ENCODE measurements around the gene LMBRD2. TPM values are rescaled to one million over a fixed set of nuclear protein-coding genes. Genes with fewer than 3 reads are reported as not detected.

The LMBRD2 gene
- polyA plus RNA-seq, 1 donor (not counting 4 experiments of a cell fraction or from before 2014, with no cell fraction given), result 4.7 TPM

GRCh38 chr5:36168737-36169136, 17.1 kb upstream of the LMBRD2 start:
- H3K27me3 ChIP-seq (ENCODE audit: control insufficient read depth, extremely low read depth, insufficient read depth, low read length), result no peaks in the 10 kb centered on the region
- no peaks in the 10 kb centered on the region for H4K20me1 ChIP-seq (ENCODE audit: control insufficient read depth, extremely low read depth, insufficient read depth, low read length)
- dilution Hi-C loops (cut with MboI; ENCODE audit: extremely low pct_ligation_motif_present, low sequenced_read_pairs), result no loop called here
- H2AFZ ChIP-seq (ENCODE audit: control insufficient read depth, low read length), result no peak overlapping the region
- FAIRE-seq, result no peak
- no peak for DNase-seq (ENCODE audit: low read depth, low spot score)
- H3K9ac ChIP-seq (ENCODE audit: control insufficient read depth, extremely low read depth, insufficient read depth, low read length), result no peak overlapping the region
- TF ChIP-seq, protein P1, sequence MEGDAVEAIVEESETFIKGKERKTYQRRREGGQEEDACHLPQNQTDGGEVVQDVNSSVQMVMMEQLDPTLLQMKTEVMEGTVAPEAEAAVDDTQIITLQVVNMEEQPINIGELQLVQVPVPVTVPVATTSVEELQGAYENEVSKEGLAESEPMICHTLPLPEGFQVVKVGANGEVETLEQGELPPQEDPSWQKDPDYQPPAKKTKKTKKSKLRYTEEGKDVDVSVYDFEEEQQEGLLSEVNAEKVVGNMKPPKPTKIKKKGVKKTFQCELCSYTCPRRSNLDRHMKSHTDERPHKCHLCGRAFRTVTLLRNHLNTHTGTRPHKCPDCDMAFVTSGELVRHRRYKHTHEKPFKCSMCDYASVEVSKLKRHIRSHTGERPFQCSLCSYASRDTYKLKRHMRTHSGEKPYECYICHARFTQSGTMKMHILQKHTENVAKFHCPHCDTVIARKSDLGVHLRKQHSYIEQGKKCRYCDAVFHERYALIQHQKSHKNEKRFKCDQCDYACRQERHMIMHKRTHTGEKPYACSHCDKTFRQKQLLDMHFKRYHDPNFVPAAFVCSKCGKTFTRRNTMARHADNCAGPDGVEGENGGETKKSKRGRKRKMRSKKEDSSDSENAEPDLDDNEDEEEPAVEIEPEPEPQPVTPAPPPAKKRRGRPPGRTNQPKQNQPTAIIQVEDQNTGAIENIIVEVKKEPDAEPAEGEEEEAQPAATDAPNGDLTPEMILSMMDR (optimal IDR thresholded peaks at IDR 0.05 in 1 of 3, IDR thresholded peaks at IDR 0.05 in 1 of 3, conservative IDR thresholded peaks at IDR 0.05 in 1 of 3; ENCODE audit: extremely low read depth in 1 of 3, insufficient read depth in 2 of 3, low read length in 3 of 3), result no peak
- no peak for TF ChIP-seq EZH2 (IDR thresholded peaks at IDR 0.05; ENCODE audit: low read length)
- peaks cover 36 to 41% of the 10 kb centered on the region in 2 experiments for H3K36me3 ChIP-seq (ENCODE audit: control insufficient read depth in 2 of 2, extremely low read depth in 1 of 2, insufficient read depth in 2 of 2, low read length in 2 of 2)
- H3K4me1 ChIP-seq (ENCODE audit: control insufficient read depth, extremely low read depth, insufficient read depth, low read length), result no peaks in the 10 kb centered on the region
- no peak overlapping the region for H3K27ac ChIP-seq (ENCODE audit: control insufficient read depth, insufficient read depth, low read length)
- H3K9me3 ChIP-seq (ENCODE audit: control insufficient read depth, low read depth, low read length), result no peaks in the 10 kb centered on the region
- no peak overlapping the region for H3K4me3 ChIP-seq (ENCODE audit: control insufficient read depth in 2 of 3, extremely low read depth in 1 of 3, insufficient read depth in 2 of 3, low read depth in 1 of 3, low read length in 3 of 3)
- H3K4me2 ChIP-seq (ENCODE audit: control insufficient read depth, extremely low read depth, insufficient read depth, low read depth, low read length), result no peak overlapping the region
- H3K79me2 ChIP-seq (ENCODE audit: control insufficient read depth, insufficient read depth, low read length), result peaks cover 13% of the 10 kb centered on the region
- H3K9me1 ChIP-seq (ENCODE audit: control insufficient read depth, extremely low read depth, insufficient read depth, low read length), result no peaks in the 10 kb centered on the region

DNA sequence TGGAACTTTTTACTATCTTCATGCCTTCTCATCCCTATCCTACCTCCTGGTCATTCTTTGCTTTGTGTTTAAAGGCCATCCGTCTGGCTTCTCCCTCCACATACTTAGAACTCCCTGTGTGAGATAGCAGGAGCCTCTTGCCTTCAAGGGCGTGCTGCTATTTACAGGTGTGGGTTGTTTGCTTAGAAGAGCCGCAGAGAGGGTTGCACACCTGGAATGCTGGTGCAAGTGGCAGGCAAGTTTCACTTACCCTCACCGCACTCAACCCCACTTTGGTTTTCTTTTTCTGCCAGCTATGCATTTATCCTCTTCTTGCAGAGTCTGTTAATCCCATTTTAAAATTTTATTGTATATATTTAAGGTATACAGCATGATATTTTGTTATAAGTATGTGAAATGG, 12.8 kb upstream of the LMBRD2 start:
- Histone ChIP-seq H2AFZ (ENCODE audit: control insufficient read depth, low read length) (no peak overlapping the region), H3K9me3 (ENCODE audit: control insufficient read depth, low read depth, low read length) (no peaks in the 10 kb centered on the region), H3K9me1 (ENCODE audit: control insufficient read depth, extremely low read depth, insufficient read depth, low read length) (no peaks in the 10 kb centered on the region), H3K4me2 (ENCODE audit: control insufficient read depth, extremely low read depth, insufficient read depth, low read depth, low read length) (no peak overlapping the region), H3K9ac (ENCODE audit: control insufficient read depth, extremely low read depth, insufficient read depth, low read length) (no peak overlapping the region), H3K4me3 (ENCODE audit: control insufficient read depth in 2 of 3, extremely low read depth in 1 of 3, insufficient read depth in 2 of 3, low read depth in 1 of 3, low read length in 3 of 3) (no peak overlapping the region), H3K27me3 (ENCODE audit: control insufficient read depth, extremely low read depth, insufficient read depth, low read length) (no peaks in the 10 kb centered on the region), H3K36me3 (ENCODE audit: control insufficient read depth in 2 of 2, extremely low read depth in 1 of 2, insufficient read depth in 2 of 2, low read length in 2 of 2) (peaks cover 37 to 43% of the 10 kb centered on the region in 2 experiments), H3K27ac (ENCODE audit: control insufficient read depth, insufficient read depth, low read length) (no peak overlapping the region), H3K79me2 (ENCODE audit: control insufficient read depth, insufficient read depth, low read length) (peaks cover 38% of the 10 kb centered on the region), H4K20me1 (ENCODE audit: control insufficient read depth, extremely low read depth, insufficient read depth, low read length) (no peaks in the 10 kb centered on the region), H3K4me1 (ENCODE audit: control insufficient read depth, extremely low read depth, insufficient read depth, low read length) (peaks cover 17% of the 10 kb centered on the region)
- FAIRE-seq (no peak), DNase-seq (ENCODE audit: low read depth, low spot score) (no peak)
- dilution Hi-C loops (cut with MboI; ENCODE audit: extremely low pct_ligation_motif_present, low sequenced_read_pairs), result no loop called here
- TF ChIP-seq, protein P1 (optimal IDR thresholded peaks at IDR 0.05 in 1 of 3, IDR thresholded peaks at IDR 0.05 in 1 of 3, conservative IDR thresholded peaks at IDR 0.05 in 1 of 3; ENCODE audit: extremely low read depth in 1 of 3, insufficient read depth in 2 of 3, low read length in 3 of 3), result no peak
- no peak for TF ChIP-seq EZH2 (IDR thresholded peaks at IDR 0.05; ENCODE audit: low read length)

Data from keratinocyte (primary cell).